Right hindlimb (tissue), 1 donor: ENCODE measurements around the gene MAPK8IP1.

Source experiments
- DNase-seq: peaks from one replicate; pipeline ENCODE4 v3.0.0-alpha.2; 2018

The MAPK8IP1 gene

DNA sequence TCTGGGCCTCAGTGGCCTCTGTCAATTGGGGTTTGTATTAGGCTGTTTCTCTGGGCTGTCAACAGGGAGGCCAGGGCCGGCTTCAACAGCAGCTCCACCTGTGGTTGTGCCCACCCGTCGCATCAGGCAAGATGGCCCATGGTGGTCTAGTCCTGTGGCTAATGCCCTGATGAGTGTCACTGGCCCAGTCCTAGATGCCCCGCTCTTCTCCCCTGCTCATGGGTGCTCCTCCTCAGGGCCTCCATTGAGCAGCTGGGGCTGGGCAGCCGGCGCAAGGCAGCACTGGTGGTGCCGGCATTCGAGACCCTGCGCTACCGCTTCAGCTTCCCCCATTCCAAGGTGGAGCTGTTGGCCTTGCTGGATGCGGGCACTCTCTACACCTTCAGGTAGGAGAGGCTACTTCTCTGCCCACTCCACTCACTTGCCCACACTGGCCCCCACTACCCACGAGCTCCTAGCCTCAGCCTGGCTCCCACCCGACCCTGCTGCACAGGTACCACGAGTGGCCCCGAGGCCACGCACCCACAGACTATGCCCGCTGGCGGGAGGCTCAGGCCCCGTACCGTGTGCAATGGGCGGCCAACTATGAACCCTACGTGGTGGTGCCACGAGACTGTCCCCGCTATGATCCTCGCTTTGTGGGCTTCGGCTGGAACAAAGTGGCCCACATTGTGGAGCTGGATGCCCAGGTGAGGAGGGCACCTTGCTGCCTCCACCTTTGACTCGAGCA is 42.4 kb downstream of the MAPK8IP1 start:
- peak; percentile 11 for DNase-seq

DNA sequence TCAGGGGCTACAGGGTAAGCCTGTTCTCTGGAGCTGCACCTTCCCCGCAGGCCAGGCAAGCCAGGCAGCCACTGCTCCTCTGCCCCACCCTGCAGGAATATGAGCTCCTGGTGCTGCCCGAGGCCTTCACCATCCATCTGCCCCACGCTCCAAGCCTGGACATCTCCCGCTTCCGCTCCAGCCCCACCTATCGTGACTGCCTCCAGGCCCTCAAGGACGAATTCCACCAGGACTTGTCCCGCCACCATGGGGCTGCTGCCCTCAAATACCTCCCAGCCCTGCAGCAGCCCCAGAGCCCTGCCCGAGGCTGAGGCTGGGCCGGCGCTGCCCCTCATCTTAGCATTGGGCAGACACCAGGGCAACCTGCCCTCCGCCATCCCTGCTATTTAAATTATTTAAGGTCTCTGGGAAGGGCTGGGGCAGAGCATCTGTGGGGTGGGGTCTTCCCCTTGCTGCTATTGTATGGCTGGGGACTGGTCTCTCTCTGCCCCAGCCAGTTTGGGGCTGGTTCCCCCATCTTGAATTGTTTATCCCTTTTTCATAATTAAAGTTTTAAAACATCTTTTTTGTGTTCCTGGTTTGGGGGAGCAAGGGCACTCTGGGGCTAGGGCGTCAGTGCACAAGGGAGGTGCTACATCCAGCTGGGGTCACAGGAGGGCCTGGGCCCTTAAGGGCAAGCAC is 43.2 kb downstream of the MAPK8IP1 start:
- peak; percentile 12 for DNase-seq

DNA sequence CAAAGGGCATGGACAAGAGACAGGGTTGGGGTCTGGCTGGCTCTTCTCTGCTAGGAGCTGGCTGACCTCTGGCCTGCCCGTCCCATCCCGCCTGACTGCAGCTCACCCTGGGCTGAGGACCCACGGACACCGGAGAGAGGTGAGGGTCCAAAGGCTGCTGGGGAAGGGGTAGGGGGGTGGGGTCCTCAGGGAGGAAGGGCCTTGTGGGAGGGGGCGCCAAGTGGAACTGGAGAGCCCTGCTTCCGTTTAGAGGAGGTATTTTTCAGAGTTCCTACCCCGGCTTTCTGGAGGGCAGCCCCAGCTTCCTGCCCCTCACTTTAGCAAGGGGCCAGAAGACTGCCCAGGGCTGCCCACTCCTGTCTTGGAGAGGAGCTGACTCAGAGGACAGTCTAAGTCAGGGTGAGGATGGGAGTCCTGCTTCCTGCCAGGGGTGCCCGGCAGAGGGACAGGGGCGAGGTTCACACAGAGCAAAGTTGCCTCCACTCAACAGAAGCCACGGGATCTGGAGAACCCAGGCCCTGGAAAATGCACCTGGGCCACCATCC is 44.1 kb downstream of the MAPK8IP1 start:
- DNase-seq: peak; percentile 5

DNA sequence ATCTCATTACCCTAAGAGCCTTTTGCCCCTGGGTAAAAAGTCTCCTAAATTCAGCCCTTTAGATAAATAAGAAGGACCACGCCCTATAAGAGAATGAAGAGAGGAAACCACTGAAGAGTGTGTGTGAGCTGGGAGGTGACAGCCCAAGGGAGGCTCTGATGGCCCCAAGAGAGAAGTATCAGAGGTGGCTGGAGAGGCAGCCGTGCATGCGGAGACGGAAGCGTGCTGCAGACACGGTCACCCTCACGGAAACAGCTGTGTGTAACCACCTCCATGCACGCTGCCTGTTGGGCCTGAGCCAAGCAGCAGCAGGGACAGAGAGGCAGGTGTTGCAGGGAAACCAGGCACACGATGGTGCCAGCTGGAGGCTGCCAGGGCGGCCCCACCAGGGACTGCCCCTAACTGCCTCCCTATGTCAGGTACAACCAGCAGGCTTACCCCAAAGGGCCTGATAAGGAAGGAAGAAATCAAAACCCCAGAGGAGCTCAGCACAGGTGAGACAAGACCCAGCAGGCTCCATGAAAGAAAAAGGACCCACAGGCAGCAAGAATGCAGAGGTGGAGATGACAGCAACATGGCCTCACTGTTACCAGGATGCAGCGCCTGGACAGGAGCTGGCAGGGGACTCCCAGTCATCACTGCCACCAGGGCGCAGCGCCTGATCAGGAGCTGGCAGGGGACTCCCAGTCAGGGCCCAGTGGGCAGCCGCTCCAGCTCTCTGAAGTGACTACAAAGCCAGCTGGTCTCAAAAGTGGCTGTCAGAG is 44.8 kb downstream of the MAPK8IP1 start:
- DNase-seq: peak; percentile 21

DNA sequence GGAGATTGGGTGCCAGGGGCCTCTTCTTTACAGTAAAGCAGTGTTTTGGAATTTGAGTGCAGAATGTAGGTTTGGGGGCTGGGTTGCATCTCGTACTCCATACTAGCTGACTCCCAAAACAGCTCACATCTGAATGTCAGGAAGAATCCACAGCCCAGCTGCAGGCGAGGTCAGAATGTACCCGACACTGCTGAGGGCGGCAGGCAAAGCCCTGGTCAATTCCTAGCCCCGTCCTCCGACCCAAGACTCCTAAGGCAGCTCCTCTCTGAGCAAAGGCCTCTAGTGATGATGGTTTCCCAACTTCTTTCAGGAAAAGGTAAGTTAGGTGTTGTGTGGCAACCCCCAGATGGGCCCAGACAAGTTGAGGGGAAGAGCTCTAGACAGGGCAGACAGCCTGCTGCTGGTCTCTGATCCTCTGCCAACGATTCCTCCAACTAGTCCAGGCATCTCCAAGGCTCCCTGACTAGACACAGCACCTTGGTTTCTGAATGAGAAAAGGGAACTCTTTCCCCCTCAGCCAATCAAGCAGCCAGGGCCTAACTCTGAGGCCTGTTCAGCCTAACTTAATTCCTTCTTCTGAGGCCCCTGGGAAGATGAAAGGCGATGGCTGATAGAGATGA is 45.6 kb downstream of the MAPK8IP1 start:
- peak; percentile 12 for DNase-seq

DNA sequence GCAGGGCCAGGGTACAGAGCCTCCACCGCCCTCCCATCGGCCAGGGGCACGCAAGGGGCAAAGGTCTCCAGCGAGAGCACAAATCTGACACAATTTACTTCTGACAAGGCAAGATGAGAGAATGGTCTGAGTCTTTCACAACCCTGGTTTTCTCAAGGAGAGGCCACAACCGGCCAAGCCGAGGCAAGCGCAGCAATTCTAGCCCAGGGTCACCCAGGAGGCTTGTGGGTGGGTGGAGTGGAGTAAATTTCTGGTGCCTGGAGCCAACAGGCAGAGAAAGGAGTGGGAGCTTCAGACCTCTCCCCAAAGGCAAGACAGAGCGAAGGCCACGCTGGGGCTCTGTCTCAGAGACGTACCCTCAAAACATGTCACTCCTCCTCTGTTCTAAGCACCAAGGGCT is 46.3 kb downstream of the MAPK8IP1 start:
- no peak for DNase-seq

DNA sequence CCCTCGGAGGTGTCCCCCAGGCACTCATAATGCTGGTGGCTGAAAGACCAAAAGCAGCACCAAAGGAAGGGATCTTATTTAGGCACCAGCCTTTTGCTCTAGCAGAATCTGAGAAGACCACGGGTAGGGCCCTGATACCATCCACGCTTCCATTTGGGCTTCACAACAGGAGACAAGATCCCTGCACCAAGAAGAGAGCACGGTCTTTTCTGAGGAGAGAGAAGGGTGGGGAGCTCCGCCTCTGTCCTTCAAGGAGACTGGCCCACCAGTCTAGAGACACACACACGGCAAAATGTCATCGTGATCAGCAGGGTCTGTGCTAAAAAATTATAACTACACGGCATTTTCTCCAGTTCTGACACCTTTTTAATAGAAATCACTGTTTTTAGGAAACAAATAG is 46.8 kb downstream of the MAPK8IP1 start:
- no peak for DNase-seq

DNA sequence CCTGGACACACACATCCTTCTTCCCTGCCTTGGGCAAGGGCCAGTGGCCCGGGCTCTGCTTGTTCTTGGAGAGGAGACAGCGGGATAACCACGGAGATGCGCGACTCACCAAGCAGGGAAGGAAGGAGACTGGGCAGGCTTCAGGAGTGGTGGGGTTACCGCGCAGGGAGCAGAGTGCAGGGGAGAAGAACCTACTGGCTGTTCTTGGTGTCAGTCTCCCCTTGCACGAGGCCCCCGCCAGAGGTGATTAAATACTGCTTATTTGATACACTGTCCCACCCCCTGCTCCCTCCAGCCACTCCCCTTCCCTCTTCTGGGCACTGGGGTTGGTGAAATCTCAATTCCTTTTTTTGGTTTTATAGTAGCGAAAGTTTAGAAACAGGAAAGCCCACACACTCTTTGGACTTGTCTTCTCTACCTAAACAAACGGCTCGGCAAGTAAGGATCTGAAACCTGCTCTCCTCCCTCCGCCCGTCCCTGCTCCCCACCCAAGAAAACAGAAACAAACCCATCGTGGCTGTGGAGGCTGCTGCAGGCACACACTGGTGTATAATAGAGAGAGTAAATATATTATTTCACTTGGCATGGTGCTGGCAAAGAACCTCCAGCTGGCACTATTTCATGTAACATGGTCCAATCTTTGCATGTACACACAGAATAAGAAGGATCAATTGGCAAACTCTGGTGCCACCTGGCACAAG is 47.8 kb downstream of the MAPK8IP1 start:
- DNase-seq: peak; percentile 15

DNA sequence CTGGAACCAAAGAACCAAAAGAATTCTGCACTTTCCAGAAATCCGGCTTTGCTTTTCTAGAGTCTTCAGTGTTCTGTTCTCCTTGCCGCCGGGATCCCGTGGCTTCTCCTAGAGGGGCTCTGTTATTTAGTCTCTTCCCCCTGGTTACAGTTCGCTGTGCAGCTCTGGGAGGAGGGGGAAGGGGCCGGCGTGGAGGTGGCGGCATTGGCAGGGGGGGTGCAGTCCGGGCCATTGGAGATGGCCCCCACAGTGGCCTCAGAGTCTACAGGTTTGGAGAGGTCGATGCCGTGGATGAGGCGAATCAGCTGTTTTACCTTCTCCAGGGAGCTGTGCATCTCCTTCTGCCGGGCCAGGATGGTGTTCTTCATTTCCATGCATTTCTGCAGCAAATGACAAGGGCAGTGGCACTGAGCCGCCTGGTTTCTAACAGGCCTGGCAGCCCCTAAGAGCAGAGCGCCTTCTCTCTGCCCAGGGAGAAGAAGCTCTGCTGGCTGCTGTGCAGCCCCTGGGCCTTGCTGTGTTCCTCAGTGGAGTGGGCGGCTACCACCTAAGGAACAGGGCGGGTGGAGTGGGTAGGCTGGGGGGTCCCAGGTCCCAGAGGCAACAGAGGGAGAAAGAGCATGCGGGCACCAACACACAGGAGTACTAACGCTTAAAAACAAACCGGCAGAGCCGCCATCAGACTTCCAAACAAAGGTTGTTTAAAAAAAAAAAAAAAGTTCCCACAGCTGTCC is 48.6 kb downstream of the MAPK8IP1 start:
- peak; percentile 7 for DNase-seq

DNA sequence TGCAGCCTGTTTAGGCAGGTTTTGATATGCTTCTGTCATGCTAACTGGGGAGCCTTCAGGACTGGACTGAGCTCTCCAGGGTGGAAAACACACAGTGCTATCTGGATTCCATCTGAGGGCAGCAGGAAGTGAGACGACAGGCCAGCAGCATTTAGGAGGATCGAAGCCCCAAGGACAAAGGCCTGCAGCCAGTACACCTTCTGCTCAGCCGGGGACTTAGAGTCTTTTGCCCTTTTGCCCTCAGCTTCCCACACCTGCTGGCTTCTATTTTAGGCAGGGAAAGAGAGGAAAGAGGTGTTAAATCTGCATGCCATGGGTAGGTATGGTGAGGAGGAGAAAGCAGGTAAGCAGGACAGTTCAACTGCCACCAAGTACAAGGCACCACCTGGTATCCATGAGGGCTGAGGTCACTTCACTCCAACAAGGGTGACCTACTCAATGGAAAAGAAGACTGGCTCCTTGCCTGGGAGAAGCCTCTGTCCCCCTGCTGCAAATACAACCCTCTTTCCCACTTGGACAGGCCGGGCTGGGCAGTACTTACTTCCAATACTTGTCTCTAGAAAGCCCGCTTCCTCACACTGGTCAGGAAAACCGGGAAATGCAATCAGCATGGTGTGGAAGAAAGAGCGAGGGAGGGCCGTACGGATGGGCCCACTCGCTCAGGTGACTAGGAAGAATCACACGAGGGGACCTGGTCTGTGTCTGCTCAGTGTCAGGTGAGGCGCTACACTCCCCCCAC is 49.3 kb downstream of the MAPK8IP1 start:
- no peak for DNase-seq

DNA sequence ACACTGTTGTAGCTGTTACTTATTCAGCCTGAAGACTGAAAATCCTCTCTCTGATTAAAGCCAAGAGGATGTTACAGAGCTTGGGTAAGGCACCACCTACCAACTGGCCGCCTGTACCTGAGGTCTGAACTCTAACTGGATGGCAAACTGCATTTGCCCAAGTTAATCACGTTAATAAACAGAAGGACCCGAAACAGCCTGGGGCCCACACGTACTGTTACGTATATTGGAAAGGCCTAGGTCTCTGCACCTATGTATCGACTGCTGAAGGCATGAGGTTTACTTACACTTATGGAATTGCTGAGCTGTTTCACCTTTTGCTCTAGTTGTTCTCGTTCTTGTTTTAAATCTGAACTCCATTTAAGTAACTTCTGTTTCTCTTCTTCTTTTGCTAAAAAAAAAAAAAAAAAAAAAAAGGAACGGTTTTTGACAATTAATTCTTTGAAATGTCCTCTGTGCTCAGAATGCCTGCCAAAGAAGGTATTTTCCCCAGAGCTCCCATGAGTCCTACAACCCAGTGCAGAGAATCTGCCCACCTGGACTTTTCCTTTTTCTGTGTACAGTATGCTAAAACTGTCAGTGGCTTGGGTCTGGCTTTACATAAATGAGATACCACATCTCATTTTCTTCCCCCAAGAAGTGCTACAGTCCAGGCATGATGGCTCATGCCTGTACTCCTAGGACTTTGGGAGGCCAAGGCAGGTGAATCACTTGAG is 50.1 kb downstream of the MAPK8IP1 start:
- DNase-seq: peak; percentile 11

DNA sequence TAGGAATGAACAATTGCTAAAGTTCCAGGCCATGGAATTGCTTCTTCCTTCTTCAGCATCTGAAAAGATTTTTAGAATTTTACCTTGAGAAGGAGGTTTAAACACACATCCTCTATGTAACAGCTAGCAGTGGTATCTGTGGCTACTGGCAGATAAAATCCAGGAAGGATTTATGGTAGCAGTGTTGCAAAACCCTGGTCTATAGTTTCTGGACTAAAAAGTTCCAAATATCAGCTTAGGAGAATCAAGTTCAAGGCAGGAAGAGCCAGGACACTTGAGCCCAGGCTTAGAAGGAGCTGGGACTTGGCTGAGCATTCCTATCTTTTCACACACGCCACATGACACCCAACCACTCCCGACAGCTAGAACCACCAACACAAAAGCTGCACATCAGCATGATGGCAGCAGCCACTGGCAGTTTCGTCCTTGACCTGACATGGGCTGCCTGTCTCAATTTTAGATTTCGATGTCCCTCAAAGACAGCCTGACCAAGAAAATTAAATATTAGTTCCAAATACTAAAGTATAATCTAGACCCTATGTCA is 51.1 kb downstream of the MAPK8IP1 start:
- DNase-seq: no peak

DNA sequence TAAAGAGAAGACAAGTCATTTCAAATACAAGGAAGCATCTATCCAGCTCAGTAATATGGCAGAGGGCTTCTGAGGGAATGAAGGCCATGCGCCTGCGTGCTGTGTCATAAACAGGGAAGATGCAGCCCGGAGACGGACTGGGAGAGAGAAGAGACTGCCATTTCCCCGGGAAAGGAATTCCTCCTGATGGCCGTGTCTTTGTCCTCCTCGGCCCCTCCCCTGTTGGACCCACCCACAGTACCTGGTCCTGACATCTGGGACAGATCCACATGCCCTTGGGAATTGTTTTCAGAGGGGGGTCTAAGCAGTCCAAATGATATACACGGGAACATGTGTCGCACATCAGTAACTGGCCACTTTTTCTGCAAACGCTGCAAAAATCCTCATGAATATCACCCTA is 52.5 kb downstream of the MAPK8IP1 start:
- DNase-seq: no peak

DNA sequence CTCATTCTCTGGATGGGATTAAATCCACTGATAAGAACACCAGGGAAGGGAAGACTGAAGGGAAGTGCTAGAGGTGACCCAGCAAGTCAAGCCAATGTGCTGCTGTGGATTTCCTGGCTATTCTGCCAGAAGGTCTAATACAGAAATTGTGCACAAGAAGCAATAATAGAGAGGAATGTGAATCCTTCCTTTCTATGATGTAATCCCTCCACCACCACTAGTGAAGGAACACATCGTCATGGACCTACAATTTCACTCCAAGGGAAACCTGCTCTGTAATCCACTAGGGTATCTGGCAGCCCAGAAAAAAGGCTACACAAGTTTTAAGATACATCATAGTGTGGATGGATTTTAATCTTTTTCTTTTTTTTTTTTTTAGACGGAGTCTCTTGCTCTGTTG is 54.4 kb downstream of the MAPK8IP1 start:
- DNase-seq: no peak

DNA sequence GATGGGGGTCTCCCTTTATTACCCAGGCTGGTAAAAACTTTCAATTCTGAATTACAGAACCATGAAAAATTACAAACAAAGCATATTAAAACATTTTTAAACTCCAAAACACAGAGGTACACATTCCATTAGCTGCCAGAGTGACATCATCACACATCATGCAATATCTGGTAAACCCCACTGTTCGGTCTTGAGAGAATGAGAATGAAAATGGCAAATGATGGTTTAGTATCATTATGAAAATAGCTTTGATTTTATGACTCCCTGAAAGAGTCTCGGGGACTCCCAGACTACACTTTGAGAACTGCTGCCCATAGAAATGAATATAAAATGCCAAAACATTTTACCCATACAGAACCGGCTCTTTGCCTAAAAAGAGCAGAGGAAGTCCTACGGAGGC is 55.8 kb downstream of the MAPK8IP1 start:
- DNase-seq: no peak

DNA sequence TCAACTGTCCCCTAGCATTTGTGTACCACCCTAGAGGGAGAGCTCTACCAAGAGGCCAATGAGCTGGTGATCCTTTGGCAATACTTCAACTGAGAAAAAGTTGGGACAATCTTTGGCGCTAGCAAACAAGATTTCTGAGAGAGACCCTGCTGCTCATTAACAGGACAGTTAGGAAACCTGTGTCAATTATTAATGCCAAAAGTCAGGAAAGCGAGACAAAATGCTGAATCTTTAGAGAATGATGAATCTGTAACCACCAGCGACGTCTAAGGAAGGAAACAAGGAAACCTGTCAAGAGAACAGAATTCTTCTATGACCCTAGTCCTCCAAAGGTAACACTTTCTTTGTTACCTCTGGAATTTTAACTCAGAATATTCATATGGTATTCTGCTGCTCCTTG is 56.9 kb downstream of the MAPK8IP1 start:
- DNase-seq: no peak

DNA sequence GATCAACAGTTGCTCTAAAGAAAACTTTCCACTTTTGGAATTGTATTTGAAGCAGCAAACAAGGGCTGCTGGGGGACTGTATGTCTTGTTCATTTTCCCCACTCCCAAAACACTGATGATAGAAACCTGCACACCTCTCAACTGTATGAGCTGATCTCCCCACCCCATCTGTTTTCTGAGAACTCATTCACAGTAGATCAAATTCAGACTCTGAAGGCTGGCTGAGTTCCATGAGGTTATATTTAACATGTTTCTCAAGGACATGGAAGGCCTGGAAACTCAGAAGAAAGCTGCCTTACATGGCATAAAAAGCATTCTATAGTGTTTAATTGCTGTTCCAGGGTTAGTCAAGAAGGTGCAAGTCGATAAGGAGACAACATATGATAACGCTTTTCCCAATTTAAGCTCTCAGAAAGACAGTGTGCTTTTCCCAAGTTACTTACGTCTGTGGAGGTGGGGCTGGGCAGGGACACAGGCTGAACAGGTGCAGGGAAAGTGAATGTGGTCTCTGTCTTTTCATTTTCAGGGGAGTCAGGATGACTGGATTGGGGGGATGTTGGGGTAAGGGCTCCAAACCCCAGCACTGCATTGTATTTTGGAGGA is 60.0 kb downstream of the MAPK8IP1 start:
- no peak for DNase-seq

DNA sequence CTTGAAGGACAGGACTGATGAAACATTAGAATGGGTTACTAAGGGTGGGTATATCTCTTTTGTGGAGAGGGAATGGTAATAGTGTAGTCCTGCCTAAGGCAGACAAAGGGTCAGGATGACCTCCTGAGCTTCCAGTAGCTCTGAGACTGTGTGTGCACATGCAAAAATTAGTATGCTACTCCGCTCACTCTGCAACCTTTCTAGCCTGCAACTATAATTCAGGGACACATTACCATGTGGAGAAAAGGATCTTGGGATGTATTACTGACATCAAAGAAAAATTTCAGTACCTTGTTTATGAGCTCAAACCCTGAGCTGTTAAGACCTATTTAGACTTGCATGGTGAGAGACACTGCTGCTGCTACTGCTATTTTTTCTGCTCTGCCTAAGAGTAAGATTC is 62.4 kb downstream of the MAPK8IP1 start:
- DNase-seq: no peak

DNA sequence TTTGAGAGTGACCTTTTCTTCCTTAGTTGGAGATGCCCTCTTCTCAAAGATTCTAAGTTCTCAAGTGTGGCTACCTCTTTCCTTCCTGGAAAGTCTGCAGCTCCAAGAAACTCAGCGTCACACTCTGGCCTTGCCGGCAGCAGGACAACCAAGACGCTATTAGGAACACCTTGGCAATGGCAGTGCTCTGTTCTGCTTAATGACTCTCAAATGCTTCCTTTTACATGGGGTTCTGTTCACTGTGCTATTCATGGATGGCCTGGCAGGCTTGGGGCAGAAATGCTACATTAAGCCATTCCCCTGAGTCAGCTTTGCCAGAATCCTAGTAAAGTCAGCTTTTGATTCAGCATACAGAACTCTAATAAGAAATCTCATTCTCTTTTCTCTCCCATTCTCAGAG is 62.9 kb downstream of the MAPK8IP1 start:
- DNase-seq: no peak

DNA sequence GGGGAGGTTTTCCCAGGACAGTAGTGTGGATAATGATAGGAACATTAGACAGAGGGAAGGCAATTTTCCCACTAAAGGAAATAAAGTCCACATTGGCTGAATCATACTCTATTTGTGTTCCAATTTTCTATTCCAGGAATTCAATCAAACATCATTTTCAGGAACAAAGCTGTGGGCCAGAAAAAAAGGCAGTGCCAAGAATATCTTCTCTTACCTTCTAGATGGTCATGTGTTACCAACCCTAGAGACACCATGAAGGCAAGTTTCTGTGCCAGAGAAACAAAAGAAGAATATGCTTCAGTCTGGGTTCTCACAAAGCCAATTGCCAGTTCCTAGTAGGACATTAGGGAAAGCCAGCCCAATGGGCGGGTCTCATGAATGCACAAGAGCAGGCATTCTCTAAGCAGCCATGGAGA is 64.5 kb downstream of the MAPK8IP1 start:
- no peak for DNase-seq
